LHCN-M2 (cell line): Measurements from ENCODE around the gene RP2. TPM values are rescaled to one million over a fixed set of nuclear protein-coding genes. Genes with fewer than 3 reads are reported as not detected.

ENCODE experiments used
- DNase-seq: peaks from one replicate; pipeline ENCODE4 v3.0.0-alpha.2; 2012; ENCODE audit warnings: low read depth
- total RNA-seq: library from RNA; depleted of rRNA; stranded (reverse); fragments of >200 nt; gene quantifications from 2 replicates; pipeline ENCODE4 v1.2.3, GENCODE V29; 2014; rRNA removed

RP2 gene
- total RNA-seq, 1 experiment from 2014 or later, result 20.6 TPM

DNA sequence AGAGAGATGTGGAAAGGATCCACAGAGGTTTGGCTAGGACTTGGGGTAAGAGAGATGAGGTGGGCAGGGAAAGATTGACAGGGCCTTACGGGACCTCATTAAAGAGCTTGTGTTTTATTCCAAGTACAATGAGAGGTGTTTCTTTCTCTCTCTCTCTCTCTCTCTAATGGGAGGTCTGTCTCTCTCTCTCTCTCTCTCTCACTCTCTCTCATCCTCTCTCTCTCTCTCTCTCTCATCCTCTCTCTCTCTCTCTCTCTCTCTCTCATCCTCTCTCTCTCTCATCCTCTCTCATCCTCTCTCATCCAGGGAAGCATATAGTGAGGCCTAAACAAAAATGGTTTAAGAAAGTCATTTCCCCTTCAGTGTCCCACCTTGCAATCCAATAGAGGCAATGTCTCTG lies 80.8 kb downstream of the RP2 start:
- DNase-seq, result no peak

DNA sequence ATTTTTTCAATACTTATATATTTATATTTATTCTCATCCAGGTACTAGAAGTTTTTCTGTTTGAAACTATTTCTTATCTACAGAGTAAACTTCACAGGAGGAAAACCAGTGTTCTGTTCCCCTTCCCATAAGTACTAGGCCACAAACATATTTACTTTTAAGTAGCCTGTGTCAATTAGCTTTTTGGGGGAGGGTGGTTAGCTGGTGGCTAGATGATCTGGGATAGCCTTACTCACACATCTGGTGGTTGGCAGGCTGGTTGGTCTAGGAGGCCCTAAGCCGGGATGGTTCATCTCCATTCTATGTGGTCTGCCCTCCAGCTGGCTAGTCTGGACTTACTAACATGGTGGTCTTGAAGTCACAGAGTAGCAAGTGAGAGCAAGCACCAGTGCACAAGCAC lies 81.6 kb downstream of the RP2 start:
- no peak for DNase-seq

GRCh38 chrX:46920235-46920634 lies 83.4 kb downstream of the RP2 start:
- no peak for DNase-seq

- no peak for DNase-seq
Observed at GRCh38 chrX:46922611-46923010, 85.8 kb downstream of the RP2 start.

- DNase-seq, result no peak
Observed at GRCh38 chrX:46927718-46928117, 90.9 kb downstream of the RP2 start.

DNA sequence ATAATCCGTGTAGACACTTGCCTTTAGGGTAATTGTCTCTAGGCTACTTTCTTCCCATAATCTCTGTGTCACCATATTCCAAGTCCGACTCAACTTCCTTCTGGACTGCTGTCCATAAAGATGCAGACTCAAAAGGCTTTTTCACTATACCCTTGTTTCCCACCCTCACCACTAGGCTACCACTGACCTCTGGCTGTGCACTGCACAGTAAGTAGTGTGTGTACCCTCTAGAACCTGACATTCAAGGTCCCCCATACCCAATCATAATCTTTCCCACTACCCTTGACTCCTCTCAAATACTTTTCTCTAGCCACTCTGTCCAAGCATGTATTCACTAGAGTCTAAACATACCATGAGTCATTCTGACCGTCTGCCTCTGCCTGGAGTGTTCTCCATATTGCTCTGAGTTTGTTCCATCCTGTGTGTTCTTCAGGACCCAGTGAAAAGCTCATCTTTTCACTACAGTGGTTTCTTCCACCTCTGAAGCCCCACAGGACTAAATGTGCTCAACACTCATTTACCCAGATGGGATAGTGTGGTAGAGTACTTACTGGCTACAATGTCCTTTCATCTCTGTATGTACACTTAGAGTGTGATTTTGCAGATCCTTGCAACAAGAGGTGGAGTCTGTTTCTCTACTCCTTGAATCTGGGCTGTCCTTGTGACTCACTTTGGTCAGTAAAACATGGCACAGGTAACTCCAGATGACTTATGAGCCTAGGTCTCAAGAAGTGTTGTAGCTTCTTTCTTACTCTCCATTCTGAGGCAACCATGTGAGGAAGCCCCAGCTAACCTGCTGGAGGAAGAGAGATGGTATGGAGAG lies 92.8 kb downstream of the RP2 start:
- peak; percentile 26 for DNase-seq

Other genes starting within 250 kb of the RP2 start
- 12.9 and 14.0 TPM in 2 replicates for gene SLC9A7, start 77.9 kb upstream of the RP2 start, total RNA-seq
- 1.8 and 2.5 TPM in 2 replicates for gene JADE3, start 75.4 kb downstream of the RP2 start, total RNA-seq
- gene RGN, start 241.4 kb downstream of the RP2 start, total RNA-seq, result not detected in 2 replicates